Stimulated activated CD4-positive, alpha-beta T cell treated with anti-CD3 and anti-CD28 coated beads, Interleukin-4, amount 100 ng/mL, for 24 hours (primary cell): Measurements from ENCODE around the gene PKIB.
"Not testable (repeated sequence)": the region's sequence is repeated elsewhere in the genome, so short reads cannot be mapped to it uniquely, and the experiment has no call there.

Source experiments
- DNase-seq: peaks from one replicate; pipeline ENCODE4 v3.0.0-alpha.2; 2020

The PKIB gene

GRCh38 chr6:122621638-122622037 is 11.4 kb downstream of the PKIB start:
- no peak for DNase-seq

DNA sequence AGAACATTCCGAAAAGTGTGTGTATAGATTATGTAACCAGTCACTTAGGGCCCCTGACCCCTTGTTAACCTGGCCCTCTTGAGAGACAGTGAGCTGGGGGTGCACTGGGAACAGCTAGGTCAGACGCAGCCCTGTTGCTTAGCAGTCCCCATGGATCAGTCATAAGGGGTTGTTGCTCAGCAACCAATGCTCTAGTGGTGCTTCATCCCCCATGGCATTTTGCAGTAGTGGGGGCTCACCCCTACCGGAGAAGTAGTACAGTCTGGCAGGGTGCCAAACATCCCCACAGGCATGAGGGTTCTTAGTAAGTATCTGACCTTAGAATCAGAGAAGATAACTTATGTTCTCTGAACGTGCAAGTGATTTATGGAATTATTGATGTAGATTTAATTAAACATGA is 12.3 kb downstream of the PKIB start:
- no peak for DNase-seq

DNA sequence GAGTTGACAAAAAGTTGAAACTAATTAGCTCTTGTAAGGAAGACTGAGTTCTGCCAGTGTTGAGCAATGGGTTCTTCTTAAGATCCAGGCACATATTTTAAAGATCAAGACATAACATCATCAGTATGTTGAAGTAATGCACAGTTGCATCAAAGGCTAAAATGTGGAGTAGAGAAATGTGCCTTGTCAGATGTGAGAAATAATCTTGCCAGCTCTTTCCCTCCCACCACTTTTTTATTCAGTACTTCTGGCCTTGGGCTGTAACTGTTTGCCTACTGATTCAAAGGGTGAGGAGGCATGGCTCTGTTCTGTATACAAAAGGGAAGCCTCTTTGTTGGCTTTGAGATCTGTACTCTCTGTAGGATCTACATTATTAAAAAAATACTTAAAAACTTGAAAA is 13.1 kb downstream of the PKIB start:
- DNase-seq = no peak

GRCh38 chr6:122624853-122625252 is 14.6 kb downstream of the PKIB start:
- DNase-seq = no peak

DNA sequence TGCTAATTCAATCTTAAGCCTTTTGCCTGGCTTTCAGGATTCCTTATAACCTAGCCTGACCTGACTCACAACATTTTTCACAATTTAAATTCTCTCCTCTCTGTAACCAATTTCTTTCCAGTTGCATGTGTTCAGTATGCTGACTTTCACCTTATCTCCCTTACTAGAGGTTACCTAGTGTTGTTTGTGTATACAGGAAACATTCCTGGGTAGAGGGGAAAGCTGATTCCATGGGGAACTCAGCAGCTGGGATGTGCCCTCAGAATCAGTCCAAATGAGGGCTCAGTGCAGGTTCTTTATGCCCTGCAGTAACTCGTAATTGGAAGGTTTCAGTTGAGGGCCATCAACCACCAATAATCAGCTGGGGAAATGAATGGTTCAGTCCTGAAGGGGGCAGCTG is 18.5 kb downstream of the PKIB start:
- DNase-seq = no peak

- no peak for DNase-seq
Observed at GRCh38 chr6:122631571-122632249, 21.5 kb downstream of the PKIB start.

DNA sequence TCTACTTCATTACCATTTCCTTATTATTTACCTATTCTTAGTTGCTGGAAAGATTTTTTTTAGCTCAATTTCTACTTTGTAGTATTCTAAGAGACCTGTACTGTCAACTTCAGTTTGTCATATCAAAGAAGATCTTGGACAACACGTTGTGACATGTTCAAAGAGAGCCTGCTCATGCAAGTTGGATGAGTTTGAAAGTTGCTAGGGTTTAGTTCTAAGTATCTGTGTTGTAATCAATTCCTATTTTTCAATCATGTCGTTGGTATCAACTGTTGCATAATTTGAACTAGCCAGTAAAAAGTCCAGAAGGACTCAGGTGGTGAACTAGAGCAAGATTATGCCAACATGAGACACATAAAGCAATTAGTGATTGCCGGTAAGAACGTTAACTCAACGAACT is 30.2 kb downstream of the PKIB start:
- DNase-seq = no peak

GRCh38 chr6:122641819-122642218 is 31.6 kb downstream of the PKIB start:
- DNase-seq = no peak

GRCh38 chr6:122642604-122643003 is 32.4 kb downstream of the PKIB start:
- DNase-seq = not testable (repeated sequence)

GRCh38 chr6:122645256-122645655 is 35.1 kb downstream of the PKIB start:
- DNase-seq = no peak

DNA sequence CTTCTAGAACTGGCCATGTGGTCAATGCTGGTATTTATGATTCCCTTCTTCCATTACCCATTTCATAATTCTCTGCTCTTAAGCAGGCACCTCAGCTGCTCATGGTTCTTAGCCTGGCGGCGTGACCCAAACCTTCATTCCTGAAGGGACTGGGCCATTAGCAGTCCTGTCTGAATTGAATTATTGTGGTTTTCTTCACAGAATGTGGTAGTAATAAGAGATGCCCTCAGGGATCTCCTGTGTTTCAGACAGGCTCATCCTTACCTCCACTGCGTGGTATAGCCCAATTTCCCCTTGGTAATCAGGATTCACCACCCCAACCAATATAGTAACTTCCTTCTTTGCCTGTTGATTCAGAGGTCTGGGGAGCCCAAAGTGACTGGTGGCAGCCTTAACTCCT is 37.6 kb downstream of the PKIB start:
- no peak for DNase-seq

GRCh38 chr6:122648726-122649125 is 38.5 kb downstream of the PKIB start:
- DNase-seq = no peak

- DNase-seq = no peak
Observed at GRCh38 chr6:122649701-122650100, 39.5 kb downstream of the PKIB start.

- DNase-seq = no peak
Observed at GRCh38 chr6:122650403-122650802, 40.2 kb downstream of the PKIB start.

DNA sequence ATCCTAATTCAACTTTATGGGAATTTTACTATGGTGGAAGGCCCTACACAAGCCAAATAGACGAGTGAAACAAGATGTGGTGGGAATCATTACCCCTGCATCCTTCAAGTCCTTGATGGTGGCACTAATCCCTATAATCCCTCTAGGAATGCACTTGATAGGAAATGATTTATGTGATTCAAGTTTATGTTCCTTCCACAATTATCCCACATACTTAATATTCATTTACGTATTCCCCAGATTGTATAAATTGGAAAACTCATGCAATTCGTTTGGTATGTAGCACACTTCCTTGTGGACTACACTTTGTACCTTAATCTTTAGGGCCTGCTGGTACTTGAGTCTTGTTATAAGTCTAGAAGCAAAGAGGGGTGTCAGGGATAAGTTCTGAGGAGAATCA is 40.8 kb downstream of the PKIB start:
- no peak for DNase-seq

- DNase-seq = no peak
Observed at GRCh38 chr6:122651604-122652003, 41.4 kb downstream of the PKIB start.

GRCh38 chr6:122652431-122652830 is 42.2 kb downstream of the PKIB start:
- no peak for DNase-seq

GRCh38 chr6:122653094-122653493 is 42.9 kb downstream of the PKIB start:
- no peak for DNase-seq

DNA sequence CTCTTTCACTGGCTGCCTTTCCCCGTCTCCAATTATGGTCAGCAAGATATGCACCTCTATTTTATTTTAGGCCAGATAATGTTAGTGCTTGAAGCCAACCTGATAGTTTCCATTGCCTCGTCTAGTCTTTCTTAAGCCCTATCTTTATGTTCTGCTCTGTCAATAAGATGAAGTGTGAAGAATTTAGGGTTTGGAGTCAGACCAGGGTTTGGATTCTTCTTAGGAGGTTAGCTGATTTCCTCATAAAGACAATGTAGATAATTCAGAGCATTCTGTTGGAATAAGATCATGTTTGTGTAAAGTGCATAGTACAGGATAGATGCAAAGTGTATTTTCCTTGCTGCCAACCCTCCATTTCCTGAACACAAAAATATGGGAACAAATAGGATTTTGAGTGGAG is 43.8 kb downstream of the PKIB start:
- DNase-seq = no peak

GRCh38 chr6:122657601-122658000 is 47.4 kb downstream of the PKIB start:
- no peak for DNase-seq

DNA sequence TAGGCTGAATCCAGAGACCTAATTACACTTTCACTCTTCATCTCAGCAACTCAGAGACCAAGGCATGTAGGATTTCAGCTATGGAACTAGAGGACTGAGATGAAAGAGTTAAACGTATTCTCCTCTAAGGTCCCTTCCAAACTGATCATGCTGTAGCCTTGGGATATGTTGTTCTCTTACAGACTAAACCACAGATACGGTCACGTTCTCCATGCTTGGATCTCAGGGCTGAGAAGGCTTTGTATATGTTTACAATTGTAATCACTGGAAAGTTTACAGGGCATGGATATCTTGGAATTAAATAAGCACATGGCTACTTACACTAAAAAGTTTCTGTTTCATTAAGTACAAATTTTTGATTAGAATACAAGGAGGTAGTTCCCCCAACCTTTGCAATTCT is 50.1 kb downstream of the PKIB start:
- no peak for DNase-seq

DNA sequence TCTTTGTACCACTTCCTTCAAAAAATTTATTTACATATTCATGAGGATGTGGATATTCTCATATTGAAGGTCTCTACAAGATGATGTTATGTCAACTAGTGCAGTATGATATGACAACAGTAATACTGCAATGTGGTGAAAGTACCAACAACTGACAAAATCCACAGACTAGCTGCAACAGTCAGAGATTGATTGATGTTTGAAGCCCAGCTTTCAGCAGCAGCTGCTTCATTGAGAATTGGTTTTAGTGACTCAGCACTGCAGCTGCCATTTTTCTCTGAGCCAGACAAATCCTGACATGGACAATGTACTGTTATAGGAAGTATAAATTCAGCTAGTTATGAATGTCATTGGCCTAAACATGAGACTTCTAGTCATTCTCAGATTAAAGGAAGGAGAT is 53.8 kb downstream of the PKIB start:
- DNase-seq = no peak

DNA sequence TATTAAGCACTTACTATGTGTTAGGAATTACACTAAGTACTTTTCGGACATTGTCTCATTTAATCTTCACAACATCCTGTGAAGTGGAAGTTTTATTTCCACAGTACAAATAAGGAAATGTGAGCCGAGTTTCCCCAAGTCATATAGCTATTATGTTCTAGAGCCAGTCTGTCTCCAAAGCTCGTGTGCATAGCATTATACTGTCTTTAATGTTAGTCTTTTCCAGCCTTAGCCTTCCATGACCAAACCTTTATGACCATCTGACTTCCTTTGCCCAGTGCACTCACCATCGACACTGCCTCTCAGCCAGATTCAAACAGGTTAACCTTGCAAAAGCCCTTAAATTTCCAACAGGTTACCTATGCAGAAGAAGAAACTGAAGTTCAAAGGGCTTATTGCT is 55.7 kb downstream of the PKIB start:
- DNase-seq = no peak

- no peak for DNase-seq
Observed at GRCh38 chr6:122666418-122666817, 56.2 kb downstream of the PKIB start.

DNA sequence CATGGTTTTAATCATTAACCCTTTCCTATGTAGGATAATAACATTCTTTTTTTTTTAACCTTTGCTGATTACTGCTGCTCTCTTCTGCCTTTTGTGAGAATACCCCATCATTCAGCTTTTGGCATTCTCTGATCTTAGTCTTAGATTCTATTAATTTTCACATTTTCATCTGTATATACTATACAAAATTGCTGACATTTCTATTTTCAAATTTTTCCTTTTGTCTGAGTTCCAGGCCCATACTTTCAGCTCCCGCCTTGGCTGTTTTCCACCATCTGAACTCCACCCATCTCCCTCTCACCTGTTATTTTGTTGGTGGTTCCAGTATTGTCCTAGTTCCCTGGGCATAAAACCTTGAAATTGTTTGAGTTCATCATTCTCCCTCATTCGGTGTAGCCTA is 59.2 kb downstream of the PKIB start:
- DNase-seq = no peak

DNA sequence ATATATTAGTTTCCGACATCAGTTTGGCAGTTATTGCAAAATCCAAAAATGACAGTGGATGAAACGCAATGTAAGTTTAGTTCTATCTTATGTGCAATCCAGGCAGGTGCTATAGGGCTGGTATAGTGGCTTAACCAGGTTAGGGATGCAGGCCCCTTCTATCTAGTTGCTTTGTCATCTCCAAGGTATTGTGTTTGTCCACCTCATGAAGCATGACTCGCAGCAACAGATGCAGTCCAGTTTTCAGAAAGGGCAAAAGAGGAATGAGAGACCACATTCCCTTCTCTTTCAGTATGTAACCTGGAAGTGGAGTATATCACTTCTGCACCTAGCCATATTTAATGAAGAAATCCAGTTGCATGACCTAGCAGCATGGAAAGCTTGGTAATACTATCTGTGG is 59.7 kb downstream of the PKIB start:
- no peak for DNase-seq
